NT2/D1 (cell line): Measurements from ENCODE around the gene CNN3.

Source experiments
- SUZ12 ChIP-seq: IDR thresholded peaks from 2 replicates; pipeline ENCODE4 v1.6.1; 2011; ENCODE audit not compliant: insufficient read length, insufficient read depth; ENCODE audit errors: extremely low read depth
- YY1 ChIP-seq: IDR thresholded peaks from 2 replicates; pipeline ENCODE4 v1.6.1; 2011; ENCODE audit not compliant: insufficient read length, insufficient read depth
- ZNF274 ChIP-seq: IDR thresholded peaks from 2 replicates; pipeline ENCODE4 v1.6.1; 2011; ENCODE audit warnings: mild to moderate bottlenecking, low read depth, low read length

DNA sequence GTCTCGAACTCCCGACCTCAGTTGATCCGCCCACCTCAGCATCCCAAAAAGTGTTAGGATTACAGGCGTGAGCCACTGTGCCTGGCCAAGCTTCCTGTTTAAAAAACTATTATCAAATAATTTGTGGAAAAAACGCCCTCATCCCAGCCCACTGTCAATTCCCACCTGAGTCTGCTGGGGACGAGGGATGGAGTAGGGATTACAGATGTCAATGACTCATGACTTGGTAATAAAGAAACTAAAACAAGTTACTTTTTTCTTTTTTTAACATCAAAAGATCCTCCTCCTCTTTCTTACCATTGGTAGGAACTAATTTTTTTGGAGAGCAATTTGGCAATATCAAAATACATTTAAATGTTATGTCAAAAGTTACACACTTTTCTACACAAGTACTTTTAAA lies 9.7 kb downstream of the CNN3 start:
- TF ChIP-seq YY1 (no peak), SUZ12 (no peak), ZNF274 (no peak)
